NCI-H526 (cell line): Measurements from ENCODE around the gene KLC1.

Experiments used
- DNase-seq, 2 experiments: peaks; one replicate each; lab custom pipeline; 2025; lab: John Stamatoyannopoulos, UW

The KLC1 gene

DNA sequence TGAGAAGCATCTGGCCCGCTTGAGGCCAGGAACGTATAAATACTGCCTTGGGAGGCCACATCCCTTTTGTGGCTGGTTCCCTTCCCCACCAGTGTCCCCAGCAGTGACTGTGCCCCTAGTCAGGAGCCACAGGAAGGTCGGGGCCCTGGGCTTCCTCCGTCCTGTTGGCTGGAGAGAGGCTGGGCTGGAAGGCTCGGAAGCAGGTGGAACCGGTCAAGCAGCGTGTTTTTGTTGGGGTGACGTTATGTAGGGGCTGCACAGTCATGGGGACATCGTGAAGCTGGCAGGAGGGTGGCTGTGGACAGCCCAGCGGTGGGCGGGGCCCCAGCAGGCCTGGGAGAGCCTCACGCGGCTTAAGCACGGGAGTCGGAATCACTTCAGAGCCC is 76.1 kb downstream of the KLC1 start:
- DNase-seq: no peak

DNA sequence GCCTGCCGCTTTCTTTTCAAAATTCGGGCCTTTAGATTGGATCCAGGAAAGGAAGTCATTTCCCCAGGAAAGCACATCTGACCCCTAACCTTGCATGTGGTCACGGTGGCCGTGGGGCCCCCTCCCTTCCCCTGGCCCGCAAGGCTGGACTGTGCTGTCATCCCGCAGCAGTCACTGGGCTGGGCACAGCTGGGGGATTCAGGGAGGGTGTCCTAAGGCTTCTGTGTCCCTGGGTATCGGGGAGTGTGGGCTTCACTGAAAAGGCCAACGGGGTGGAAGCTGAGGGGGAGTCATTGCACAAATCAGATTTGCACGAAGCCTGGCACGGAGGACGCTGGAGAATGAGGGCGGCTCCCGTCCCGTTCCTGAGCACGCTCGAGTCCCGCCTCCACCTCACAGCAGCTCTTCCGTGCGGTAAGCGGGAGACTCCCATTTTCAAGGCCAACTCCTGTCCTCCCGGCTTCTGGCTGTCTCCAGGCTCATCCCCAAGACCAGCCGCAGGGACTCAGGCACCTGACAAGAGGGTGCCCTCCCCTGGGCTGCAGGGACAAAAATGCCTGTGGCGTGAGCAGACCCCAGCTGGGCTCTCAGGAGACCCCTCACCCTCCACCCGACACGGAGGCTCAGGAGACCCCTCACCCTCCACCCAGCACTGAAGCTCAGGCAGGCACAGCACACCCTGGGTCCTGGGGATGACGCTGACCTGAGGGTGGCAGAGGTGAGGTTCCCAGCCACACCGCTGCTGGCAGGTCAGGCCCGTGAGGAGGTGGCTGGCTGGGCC is 76.7 kb downstream of the KLC1 start:
- DNase-seq: no peak

DNA sequence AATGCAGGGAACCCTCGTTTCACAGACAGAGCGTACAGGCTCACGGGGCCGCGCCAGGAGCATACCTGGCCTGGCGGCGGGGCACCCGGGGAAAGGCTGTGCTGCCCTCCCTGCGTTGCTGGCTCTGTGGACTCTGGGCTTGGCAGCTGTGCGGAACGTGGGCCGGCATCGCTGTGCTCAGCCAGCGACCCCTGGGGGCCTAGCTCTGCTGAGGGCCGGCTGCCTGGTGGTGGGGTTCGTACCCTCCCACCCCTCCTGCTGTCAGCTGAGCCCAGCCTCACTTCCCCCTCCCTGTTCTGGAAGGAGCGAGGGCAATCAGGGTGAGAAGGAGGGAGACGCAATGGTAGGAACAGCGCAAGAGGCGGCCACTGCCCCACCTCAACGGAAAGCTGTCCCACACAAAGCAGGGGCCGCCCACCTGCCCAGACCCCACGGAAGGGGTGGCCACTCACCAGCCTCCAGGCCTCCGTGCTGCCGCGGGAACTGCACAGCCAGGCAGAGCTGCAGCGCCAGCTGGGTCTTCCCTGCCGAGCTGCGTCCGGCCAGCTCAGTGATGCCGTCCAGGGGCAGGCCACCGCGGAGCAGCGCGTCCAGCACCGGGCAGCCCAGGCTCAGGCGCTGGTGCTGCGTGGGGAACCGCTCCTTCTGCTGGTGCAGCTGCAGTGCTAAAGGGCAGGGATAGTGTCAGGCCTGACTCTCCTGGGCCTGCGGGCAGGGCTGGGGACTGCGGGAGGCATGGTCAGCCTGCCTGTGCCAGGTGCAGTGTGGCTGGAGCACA is 77.7 kb downstream of the KLC1 start:
- no peak for DNase-seq

DNA sequence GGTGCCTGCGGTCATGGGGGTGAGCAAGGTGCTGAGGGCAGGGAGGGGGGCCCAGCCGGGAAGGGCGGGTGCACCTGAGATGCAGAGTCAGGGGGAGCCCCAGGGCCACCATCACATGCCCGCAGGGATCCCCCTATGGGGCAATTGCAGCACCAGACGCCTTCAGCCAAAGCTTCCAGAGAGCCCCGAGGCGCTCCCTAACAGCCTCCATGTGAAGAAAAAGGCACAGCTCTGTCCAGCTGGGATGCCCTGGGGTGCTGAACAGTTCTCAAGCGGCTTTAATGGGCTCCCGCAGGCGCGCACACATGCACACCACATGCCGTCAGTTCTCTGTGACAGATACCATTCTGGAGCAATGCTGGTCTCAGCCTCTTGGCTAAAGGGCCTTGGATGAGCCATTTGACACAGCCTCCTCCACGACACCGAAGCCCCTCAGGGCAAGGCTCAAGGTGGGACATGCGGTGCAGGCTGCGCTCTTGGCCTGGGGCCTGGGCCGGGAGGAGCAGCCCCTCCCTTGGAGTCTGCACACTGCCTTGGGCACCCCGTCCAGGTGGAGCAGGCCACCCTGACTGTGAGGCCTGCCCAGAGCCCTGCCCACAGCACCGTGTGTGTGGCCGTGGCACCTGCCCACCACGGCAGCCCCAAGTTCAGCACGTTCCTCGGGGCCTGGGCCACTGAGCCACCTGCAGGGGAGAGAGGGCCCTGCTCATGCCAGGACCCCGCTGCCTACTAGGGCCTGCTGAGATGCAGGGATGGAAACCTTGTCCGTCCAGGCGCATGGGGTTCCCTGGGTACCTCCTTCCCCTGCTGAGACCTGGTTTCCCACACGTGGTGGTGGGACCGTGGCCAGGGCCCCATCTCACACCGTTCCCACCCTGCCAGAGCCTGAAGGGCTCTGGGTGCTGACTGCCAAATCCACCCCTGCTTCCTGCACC is 78.6 kb downstream of the KLC1 start:
- no peak for DNase-seq

DNA sequence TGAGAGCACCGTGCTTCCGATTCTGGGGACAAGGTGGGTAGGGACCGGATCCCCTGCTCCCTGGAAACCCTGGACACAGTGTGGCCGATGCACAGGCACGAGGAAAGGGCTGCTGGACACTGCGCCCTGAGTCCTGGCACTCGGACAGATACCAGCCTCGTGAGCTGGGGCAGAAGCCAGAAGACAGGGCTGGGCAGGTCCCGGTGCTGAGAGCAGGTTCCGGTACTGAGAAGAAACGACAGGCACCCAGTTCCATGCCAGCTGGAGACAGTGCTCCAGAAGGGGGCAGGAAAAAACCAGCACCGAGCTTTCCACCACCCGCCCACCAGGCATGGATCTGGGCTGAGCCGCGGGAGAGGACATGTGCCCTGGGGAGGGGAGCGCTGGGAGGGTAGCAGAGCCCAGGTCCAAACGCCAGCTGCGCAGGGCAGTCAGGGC is 79.8 kb downstream of the KLC1 start:
- no peak for DNase-seq

DNA sequence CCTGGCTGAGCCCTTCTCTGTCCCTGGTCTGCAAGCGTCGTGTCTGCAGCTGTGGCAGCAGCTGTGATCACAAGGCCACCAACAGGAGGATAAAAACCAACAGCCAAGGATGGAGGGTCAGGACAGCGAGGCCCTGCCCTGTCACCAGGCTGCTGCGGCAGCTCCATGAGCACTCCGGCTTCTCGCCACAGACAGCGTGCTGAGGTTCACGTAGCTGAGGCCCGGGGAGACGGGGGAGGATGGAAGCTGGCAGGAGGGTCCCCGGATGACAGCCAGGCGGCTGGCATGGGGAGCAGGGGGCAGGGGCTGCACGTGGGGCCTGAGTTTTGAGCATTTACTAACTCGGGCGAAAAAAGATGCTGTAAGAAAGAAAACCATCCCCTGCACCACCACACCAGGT is 80.8 kb downstream of the KLC1 start:
- DNase-seq: no peak

DNA sequence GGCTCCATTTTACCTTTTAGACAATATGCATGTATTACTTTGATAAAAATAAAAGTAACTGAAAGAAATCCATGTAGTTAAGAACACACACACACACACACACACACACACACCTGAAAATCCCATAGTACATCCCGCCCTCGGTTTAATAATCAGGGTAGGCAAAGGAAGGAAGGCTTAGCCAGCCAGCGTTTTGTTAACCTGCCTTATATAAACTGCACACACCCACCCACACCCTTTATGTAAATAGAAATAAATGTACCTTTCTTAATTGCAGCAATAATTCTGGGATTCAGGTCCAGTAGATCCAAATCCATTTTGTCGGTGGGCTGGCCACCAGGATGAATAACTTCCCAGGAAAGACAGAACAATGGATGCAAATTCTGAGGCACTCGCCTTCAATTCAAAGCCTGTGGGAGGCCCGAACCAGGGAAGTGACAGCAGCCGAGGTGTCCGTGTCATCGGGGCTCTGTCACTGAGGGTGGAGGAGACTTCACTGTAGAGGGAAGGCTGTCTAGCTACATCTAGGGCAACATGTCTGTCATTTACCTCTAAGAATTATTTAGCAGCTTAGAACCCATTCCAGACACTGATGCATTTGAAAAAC is 81.9 kb downstream of the KLC1 start:
- peak in 1 of 2 experiments; percentile 53 for DNase-seq

DNA sequence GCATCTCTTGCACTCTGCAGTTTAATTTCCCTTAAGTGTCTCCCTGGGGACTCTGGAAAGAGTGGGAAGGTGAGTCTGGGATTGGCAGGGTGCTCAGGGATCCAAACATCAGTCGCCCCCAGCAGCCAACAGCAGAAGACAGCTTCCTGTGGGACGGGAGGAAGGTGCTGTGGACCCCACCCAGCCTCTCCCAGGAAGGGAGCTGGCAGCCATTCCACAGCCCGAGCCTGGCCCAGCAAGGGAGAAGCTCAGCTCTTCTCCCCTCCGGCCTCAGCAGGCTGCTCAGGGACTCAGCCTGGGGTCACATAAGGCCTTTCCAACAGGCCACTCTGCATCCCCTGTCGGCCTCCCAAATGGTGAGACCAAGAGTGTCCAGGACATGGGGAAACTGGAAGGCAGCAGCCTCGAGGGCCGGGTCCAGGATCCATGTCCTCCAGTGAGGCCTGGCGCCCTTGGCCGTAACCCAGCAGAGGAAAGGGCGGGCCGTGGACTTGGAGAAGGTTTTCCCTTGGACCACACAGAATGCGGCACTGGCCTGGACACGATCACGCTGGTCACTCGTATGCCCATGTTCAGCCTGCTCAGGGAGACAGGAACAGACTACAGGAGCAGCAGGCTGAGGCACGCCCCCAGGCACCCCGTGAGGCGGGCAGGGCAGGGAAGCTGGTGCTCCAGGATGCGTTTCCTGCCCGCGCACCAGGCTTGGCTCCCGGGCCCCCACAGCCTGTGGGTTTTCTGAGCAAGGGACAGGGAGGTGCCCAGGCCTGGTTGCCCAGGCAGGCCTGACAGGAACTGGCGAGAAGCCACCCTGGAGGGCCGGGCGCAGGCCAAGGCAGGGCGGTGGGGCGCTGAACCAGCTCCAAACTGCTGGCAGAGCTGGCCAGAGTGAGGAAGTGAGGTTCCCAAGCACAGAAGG is 82.8 kb downstream of the KLC1 start:
- DNase-seq: no peak

DNA sequence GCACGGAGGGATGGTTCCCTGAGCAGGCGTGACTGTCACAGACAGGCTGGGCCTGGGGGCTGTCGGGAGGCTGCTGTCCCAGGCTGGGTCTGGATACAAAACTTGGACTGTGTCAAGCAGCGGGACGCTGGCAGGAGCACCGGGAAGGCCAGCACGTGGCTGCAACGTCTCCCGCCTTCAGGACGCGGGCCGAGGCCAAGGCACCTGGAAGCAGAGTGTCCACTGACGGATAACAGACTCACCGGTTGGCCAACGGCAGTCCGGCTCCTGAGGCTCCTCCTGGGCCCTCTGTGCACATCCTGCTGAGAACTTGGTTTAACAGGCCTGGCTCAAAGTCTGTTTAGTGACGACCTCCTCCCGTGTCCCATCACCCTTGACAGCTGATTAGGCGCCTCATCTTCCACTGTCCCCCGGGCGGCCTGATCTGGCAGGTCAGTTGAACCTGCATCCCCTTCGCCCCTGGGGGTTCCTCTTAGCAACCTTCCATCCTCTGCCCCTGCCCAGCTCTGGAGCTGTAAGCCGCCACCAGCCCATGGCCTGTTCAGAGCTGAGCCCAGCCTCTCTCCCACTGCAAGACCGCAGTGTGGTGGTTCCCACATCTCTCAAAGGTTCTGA is 83.7 kb downstream of the KLC1 start:
- DNase-seq: no peak

DNA sequence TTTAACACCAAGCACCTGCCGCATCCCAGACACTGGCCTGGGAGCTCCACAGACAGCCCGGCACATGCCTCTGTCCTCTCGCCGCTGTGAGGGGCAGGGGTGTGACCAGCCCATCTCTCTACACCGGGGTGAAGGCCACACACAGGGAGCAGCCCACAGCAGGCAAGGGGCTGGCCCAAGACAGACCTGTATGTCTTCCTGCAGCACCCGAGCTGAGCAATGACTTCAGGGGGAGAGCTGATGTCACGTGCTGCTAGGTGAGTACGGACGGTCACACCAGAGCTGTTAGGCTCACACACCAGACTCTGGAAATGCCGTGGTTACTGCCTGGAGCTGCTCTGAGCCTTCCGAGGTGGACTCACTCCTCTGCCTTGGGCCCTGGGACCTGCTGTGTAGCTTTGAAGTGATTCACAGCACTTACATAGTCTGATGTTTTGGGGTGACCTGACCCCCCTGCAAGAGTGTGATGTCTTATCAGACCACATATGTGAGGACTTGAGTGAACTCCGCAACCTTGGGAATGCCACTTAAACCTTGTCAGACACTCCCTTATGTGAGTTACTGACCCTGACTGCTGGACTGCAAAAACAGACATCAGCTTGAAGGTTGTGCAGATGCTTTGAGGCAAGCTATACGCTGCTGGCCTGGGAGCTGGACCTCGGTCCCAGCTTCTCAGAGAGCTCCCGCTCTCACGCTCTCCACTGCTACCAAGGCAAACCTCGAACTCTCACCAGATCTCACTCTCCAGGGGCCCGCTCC is 84.5 kb downstream of the KLC1 start:
- DNase-seq: no peak

DNA sequence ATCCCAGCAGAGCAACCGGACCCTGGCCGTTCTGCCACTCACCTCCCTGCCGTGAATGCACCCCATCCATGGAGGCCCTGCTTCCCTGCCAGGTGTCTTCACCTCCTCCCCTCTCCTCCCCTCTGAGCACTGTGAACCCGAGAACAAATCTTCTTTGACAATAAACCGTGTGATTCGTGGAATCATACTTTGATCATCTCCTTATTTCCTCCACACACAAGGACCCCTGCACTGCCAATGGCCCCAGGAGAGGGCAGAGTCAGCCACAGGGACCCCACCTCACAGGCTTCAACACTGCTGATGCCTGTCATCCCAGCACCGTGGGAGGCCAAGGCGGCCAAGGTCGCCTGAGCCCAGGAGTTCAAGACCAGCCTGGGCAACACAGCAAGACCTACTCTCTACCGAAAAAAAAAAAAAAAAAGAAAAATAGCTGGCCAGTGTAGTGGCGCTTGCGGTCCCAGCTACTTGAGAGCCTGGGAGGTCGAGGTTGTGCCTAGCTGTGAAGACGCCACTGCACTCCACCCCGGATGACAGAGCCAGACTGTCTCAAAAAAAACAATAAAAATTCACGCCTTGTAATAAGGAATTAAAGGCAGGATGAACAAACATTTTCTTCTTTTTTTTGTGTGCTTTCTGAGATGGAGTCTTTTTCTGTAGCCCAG is 85.2 kb downstream of the KLC1 start:
- no peak for DNase-seq

DNA sequence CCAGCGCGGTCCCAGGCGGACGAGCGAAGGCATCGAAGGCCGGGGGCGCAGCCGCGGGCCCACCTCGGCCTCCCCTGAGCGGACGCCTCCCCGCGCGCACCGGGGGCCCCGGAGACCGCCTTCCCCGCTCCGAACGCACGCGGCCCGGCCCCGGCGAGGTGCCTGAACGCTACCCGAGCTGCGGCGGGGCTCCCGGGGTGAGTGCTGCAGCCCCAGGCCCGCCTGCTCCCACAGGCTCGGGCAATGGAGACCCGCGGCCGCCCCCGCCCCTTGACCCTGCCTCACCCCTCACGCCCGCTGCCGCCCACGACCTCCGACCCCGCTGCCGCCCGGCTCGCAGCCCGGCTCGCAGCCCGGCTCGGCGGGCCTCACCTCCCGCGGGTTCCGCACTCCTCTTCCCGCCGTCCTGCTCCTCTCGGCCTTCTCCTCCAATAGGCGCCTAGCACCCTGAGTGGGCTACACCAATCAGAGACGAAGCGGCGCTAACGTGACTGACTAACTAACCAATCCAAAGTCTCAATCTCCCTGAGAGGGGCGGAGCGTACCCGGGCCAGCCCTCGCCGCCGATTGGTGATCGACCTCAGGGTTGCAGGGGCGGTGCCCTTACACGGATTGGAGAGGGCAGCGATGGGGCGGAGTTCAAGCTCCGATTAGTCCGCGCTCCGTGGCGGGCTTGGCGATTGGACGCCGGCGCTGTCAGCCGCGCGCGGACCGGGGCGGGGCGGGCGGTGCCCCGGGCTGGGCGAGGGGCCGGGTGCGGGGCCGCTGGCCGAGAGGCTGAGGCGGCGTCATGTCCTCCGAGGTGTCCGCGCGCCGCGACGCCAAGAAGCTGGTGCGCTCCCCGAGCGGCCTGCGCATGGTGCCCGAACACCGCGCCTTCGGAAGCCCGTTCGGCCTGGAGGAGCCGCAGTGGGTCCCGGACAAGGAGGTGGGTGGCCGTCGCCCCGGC is 86.3 kb downstream of the KLC1 start, which contains the start of the genes XRCC3 and ZFYVE21:
TSS of gene XRCC3 (minus strand) at position 400 of the 949 bp plus-strand sequence. CDS start 4,364 bp downstream, outside the sequence.
TSS of gene ZFYVE21 (plus strand) at position 759 of the 949 bp plus-strand sequence. CDS start at position 791, 32 bp downstream.
- DNase-seq: peak; percentile 99

DNA sequence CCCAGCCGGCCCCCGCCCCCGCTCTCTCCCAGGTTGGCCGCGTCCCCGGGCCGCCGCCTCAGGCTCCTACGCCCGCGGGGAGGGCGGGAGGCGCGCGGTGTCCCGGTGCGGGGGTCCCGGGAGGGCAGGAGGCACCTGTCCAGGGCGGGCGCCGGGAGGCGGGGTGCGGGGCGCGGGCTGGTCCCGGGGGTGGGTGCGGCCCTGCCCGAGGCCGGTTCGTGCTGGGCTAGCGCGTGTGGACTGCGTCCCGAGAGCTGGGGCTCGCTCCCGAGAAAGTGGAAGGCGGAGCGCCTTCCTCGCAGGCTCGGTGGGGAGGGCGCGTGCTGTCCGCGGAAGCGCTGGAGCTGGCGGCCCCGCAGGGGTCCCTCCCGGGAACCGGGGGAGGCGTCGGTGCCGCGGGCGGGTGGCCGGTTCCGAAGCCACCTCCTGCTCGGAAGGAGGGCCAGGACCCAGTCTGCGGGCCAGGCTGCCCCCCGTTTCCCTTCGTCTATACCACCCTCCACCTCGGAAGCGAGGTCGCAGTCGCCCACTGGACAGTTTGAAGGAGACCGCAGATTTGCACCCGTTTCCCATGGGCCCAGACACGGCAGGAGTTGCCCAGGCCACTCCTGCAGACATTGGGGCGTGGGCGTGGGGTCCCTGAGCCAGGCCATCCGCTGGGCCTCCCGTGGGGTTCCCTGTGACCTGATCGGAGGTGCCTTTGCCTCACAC is 87.2 kb downstream of the KLC1 start:
- peak in 1 of 2 experiments; percentile 57 for DNase-seq

DNA sequence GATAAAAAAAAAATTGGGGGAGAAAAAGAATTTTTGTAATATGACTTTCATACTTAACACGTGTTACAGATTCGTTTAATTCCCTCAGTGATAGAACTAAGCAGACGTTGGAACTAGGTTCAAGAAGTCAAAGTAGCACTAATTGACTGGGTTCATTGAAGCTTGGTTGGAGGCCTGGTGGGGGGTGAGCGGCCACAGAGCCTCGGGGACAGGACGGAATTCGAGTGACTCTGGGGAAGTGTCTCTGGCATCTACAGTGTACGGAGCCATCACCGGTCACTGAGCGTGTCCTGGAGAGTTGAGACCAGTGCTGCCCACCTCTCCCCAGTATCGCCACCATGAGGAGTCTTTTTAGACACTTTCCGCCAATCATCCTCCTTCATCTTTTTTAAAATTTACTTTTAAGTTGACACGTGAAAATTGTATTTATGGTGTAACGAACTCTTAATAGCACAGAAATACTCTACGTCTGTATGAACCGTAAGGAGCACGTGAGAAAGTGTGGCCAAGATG is 87.9 kb downstream of the KLC1 start:
- DNase-seq: no peak

DNA sequence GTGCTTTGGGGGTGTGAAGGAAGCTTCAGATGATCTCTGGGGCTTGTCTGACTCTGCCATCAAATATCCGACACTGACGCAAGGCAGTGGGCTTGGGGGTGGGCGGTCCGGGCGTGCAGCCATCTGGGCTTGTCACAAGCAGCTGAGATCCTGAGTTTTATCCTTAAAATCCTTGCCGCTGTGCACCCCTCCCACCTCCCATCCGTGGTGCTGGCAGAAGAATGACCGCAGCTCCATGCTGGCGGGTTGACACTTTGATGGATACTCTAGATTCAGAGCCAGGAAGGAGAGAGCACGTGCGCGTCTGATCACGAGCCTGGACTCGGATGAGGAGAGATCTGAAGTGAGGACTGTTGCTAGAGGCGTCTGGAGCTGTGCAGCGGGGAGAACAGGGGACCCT is 89.6 kb downstream of the KLC1 start:
- DNase-seq: no peak

DNA sequence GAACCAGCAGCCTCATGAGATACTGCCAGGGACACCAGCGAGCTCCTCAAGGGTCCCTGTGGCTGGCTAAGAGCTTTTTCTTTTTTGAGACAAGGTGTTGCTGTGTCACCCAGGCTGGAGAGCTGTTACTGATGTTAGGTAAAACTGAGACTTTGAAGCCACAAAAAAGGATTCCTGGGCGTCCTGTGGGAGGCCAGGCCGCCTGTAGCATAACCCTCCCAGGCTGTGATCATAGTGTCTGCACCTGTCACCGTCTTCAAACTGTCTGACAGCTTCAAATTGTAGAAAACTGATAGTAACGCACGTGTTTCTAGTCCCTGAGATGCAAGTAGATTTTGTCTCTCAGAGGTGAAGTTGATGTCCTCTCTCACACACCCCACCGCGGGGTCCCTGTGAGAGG is 90.7 kb downstream of the KLC1 start:
- no peak for DNase-seq
